ENCODE data around the gene ARRDC4.
A peak's percentile ranks its signal among the peaks of the same experiment; 100 is the strongest.

The ARRDC4 gene

DNA sequence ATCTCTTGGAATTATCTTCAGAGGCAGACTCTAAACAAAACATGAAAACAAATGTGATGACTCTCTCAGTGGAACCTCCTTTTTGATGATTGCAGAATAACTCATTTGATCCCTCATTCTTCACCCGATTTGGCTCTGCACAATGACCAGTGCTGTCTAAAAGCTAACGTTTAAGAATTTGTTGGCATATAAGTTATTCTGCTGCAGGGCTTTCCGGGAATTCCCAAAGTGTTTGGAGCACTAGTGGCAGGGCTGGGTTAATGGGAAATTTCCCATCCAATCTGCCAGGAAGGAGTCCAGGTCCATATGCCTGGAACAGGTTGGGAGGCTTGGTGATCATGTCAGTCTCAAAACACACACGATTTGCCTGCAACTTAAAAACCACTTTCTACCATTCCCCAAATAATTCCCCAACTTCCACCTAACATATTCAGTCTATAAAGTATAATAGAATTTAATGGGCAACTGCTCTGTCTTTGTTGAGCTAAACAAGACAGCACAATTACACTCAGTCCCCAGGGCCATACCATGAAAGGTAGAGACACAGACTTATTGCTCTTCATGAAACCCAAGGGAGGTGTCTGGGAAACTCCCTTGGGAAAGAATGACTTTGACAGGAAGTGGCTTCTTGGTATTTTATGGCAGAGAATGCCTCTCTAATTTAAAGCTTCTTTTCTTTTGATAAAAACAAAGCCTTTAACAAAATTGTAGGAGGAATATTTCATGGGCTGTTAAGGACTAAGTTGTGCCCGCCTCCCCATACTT is 38.0 kb downstream of the ARRDC4 start:
- peak; percentile 78 for DNase-seq (ENCODE audit: low read depth)

- DNase-seq (ENCODE audit: low read depth) = peak; percentile 86
Measured at GRCh38 chr15:98000249-98001203, 40.0 kb downstream of the ARRDC4 start.

DNA sequence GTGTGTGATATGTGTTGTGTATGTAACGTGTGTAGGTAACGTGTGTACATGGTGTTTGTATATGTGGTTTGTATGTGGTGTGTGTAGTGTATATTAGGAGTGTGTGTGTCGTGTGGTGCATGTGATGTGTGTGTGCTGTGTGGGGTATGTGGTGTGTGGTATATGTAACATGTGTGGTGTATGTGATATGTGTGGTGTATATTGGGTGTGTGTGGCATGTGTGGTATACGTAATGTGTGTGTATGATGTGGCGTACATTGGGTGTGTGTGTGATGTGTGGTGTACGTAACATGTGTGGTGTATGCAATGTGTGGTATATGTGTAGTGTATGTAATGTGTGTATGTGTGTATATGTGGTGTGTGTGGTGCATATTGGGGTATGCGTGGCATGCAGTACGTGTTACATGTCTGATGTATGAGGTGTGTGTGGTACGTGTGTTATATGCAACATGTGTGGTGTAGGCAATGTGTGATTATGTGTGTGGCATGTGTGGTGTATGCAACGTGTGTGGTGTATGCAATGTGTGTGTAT is 41.2 kb downstream of the ARRDC4 start:
- DNase-seq (ENCODE audit: low read depth) = no peak

DNA sequence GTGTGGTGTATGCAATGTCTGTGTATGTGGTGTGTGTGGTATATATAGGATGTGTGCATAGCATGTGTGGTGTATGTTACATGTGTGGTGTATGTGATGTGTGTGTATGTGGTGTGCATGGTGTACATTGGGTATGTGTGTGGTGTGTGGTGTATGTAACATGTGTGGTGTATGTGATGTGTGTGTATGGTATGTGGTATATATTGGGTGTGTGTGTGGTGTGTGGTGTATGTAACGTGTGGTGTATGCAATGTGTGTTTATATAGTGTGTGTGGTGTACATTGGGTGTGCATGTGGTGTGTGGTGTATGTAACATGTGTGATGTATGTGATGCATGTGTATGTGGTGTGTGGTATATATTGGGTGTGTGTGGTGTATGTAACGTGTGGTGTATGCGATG is 41.9 kb downstream of the ARRDC4 start:
- DNase-seq (ENCODE audit: low read depth) = no peak

GRCh38 chr15:98002866-98003265 is 42.4 kb downstream of the ARRDC4 start:
- DNase-seq (ENCODE audit: low read depth) = no peak

DNA sequence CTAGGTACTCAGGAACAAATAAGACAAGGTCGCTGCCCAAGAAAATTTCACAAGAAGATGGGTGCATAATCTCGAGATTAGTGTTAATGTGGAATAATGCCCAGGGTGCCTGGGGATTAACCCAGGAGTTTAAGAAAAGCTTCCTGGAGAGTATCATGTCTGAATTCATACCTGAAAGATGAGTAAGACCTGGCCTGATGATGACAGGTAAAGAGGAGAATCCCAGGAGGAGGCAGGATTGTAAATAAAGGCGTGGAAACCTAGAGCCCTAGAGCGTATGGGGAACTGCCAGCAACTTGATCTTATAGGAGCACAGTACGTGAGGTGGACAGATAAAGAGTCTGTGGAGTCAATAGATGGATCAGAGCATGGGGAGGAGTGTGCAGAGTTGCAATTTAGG is 43.0 kb downstream of the ARRDC4 start:
- DNase-seq (ENCODE audit: low read depth) = no peak

DNA sequence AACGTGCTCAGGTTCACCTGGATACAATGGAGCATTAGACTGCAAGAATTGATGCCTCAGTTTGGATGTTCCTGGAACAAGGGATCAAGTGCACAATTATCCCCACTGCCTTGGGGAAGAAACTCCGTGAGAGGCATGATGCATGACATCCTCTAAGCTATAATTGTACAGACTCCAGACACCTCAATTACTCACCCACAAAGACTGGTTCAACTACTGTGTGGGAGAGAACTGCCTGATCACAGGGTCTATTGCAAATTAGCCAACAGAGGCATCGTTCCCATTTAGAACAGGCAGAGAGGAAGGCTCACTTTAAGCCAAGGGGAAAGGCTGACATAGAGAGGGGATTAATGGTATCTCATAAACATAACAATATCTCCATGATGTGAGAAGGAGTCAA is 43.5 kb downstream of the ARRDC4 start:
- peak; percentile 33 for DNase-seq (ENCODE audit: low read depth)

- DNase-seq (ENCODE audit: low read depth) = no peak
Measured at GRCh38 chr15:98005659-98006058, 45.2 kb downstream of the ARRDC4 start.

GRCh38 chr15:98009169-98009568 is 48.7 kb downstream of the ARRDC4 start:
- peak; percentile 13 for DNase-seq (ENCODE audit: low read depth)

GRCh38 chr15:98009971-98010370 is 49.5 kb downstream of the ARRDC4 start:
- DNase-seq (ENCODE audit: low read depth) = no peak

- no peak for DNase-seq (ENCODE audit: low read depth)
Measured at GRCh38 chr15:98012354-98012753, 51.9 kb downstream of the ARRDC4 start.

DNA sequence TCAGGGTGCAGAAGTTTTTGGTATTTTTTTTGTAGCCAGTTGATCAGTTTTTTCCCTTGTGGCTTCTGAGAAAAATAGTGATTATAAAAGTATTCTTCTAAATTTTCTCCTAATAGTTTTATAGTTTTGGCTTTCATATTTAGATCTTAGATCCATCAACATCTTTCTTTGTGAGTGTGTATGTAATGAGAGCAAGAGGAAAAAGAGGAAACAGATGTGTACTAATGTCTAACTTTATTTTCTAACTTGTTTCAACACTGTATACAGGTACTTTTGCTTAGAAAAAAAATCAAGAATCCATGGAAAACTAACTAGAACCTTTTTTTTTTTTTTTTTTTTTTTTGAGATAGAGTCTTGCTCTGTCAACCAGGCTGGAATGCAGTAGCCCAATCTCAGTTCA is 53.1 kb downstream of the ARRDC4 start:
- DNase-seq (ENCODE audit: low read depth) = no peak

GRCh38 chr15:98017150-98017964 is 56.9 kb downstream of the ARRDC4 start:
- DNase-seq (ENCODE audit: low read depth) = peak; percentile 29

GRCh38 chr15:98018761-98019351 is 58.4 kb downstream of the ARRDC4 start:
- DNase-seq (ENCODE audit: low read depth) = no peak

Data from EH (cell line).